A549 (cell line): ENCODE results near the gene PTPRD.

Experiments
- CHD2 ChIP-seq: fragments of 150-350 bp; IDR thresholded peaks from 2 replicates; pipeline ENCODE4 v1.6.1; 2014; ENCODE audit warnings: low read length; ENCODE audit not compliant: partially characterized antibody
- JUNB ChIP-seq: fragments of >200 bp; sonication (Bioruptor Twin); formaldehyde crosslinking; IDR thresholded peaks from 2 replicates; pipeline ENCODE4 v1.6.1; 2016
- POLR2A ChIP-seq: IDR thresholded peaks from 2 replicates; pipeline ENCODE4 v1.6.1; 2012; ENCODE audit warnings: mild to moderate bottlenecking, low read length
- RAD21 ChIP-seq, 2 experiments: fragments of >200 bp in 1 of 2; sonication (Bioruptor Twin) in 1 of 2; formaldehyde crosslinking in 1 of 2; IDR thresholded peaks in 1 of 2; conservative IDR thresholded peaks in 1 of 2; 2 replicates in 1 of 2; 3 replicates in 1 of 2; pipeline ENCODE4 v1.6.1; 2012 to 2018; ENCODE audit warnings: inconsistent platforms in 1 of 2
- RCOR1 ChIP-seq: fragments of 150-350 bp; IDR thresholded peaks from 2 replicates; pipeline ENCODE4 v1.6.1; 2014; ENCODE audit warnings: antibody characterized with exemption, low read length, low read depth
- RNF2 ChIP-seq: fragments of 200-600 bp; sonication (generic); IDR thresholded peaks from 2 replicates; pipeline ENCODE4 v1.6.1; 2016; ENCODE audit warnings: low read depth, mild to moderate bottlenecking, antibody characterized with exemption, moderate library complexity, borderline replicate concordance
- ZNF302 ChIP-seq: fragments of 250-450 bp; sonication (Bioruptor Pico); IDR thresholded peaks from 2 replicates; pipeline ENCODE4 v1.9.0; 2021; ENCODE audit warnings: inconsistent platforms, mild to moderate bottlenecking, moderate library complexity
- TF ChIP-seq, protein P1 (sequence below): fragments of >200 bp; sonication (Bioruptor Twin); formaldehyde crosslinking; IDR thresholded peaks from 3 replicates; pipeline ENCODE4 v1.5.1; 2016
- TF ChIP-seq, protein P2 (sequence below): fragments of 200-600 bp; sonication (generic); IDR thresholded peaks from 2 replicates; pipeline ENCODE4 v1.6.1; 2016; ENCODE audit warnings: antibody characterized with exemption, mild to moderate bottlenecking, moderate library complexity
- TF ChIP-seq, protein P3 (sequence below): fragments of 250-450 bp; sonication (Bioruptor Pico); IDR thresholded peaks from 2 replicates; pipeline ENCODE4 v1.5.0; 2021; ENCODE audit warnings: mild to moderate bottlenecking, moderate library complexity, borderline replicate concordance

DNA sequence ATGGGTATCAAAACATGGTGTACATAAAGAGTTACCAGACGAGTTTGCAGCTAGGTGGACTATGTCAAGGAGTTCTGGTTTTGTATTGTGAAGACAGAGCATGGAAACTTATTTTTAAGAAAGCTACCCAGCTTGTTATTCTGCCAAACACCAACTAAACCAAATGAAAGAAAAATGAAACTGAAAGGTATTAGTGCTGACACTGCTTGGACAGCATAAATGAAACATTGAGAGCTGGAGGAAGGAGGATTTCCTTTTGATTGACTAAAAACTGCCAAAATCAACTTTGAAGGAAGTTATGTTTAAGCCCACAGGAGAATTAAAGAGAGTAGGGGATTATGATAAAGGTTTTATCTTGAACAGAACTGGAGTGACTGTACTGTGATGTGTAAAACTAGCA lies 766.2 kb downstream of the PTPRD start:
- TF ChIP-seq RAD21 (conservative IDR thresholded peaks at IDR 0.05 in 1 of 2, IDR thresholded peaks at IDR 0.05 in 1 of 2) = no peak
- no peak for TF ChIP-seq POLR2A
- TF ChIP-seq JUNB = no peak
- TF ChIP-seq CHD2 = no peak
- no peak for TF ChIP-seq ZNF302 (CRISPR knock-in tag)
- TF ChIP-seq, protein P1, sequence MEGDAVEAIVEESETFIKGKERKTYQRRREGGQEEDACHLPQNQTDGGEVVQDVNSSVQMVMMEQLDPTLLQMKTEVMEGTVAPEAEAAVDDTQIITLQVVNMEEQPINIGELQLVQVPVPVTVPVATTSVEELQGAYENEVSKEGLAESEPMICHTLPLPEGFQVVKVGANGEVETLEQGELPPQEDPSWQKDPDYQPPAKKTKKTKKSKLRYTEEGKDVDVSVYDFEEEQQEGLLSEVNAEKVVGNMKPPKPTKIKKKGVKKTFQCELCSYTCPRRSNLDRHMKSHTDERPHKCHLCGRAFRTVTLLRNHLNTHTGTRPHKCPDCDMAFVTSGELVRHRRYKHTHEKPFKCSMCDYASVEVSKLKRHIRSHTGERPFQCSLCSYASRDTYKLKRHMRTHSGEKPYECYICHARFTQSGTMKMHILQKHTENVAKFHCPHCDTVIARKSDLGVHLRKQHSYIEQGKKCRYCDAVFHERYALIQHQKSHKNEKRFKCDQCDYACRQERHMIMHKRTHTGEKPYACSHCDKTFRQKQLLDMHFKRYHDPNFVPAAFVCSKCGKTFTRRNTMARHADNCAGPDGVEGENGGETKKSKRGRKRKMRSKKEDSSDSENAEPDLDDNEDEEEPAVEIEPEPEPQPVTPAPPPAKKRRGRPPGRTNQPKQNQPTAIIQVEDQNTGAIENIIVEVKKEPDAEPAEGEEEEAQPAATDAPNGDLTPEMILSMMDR = no peak
- no peak for TF ChIP-seq RCOR1
- TF ChIP-seq, protein P2, sequence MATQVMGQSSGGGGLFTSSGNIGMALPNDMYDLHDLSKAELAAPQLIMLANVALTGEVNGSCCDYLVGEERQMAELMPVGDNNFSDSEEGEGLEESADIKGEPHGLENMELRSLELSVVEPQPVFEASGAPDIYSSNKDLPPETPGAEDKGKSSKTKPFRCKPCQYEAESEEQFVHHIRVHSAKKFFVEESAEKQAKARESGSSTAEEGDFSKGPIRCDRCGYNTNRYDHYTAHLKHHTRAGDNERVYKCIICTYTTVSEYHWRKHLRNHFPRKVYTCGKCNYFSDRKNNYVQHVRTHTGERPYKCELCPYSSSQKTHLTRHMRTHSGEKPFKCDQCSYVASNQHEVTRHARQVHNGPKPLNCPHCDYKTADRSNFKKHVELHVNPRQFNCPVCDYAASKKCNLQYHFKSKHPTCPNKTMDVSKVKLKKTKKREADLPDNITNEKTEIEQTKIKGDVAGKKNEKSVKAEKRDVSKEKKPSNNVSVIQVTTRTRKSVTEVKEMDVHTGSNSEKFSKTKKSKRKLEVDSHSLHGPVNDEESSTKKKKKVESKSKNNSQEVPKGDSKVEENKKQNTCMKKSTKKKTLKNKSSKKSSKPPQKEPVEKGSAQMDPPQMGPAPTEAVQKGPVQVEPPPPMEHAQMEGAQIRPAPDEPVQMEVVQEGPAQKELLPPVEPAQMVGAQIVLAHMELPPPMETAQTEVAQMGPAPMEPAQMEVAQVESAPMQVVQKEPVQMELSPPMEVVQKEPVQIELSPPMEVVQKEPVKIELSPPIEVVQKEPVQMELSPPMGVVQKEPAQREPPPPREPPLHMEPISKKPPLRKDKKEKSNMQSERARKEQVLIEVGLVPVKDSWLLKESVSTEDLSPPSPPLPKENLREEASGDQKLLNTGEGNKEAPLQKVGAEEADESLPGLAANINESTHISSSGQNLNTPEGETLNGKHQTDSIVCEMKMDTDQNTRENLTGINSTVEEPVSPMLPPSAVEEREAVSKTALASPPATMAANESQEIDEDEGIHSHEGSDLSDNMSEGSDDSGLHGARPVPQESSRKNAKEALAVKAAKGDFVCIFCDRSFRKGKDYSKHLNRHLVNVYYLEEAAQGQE = no peak
- TF ChIP-seq, protein P3, sequence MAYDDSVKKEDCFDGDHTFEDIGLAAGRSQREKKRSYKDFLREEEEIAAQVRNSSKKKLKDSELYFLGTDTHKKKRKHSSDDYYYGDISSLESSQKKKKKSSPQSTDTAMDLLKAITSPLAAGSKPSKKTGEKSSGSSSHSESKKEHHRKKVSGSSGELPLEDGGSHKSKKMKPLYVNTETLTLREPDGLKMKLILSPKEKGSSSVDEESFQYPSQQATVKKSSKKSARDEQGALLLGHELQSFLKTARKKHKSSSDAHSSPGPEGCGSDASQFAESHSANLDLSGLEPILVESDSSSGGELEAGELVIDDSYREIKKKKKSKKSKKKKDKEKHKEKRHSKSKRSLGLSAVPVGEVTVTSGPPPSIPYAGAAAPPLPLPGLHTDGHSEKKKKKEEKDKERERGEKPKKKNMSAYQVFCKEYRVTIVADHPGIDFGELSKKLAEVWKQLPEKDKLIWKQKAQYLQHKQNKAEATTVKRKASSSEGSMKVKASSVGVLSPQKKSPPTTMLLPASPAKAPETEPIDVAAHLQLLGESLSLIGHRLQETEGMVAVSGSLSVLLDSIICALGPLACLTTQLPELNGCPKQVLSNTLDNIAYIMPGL (CRISPR knock-in tag) = no peak
- TF ChIP-seq RNF2 = no peak
